NT2/D1 (cell line): ENCODE results near the gene GRK5.

Experiments used
- DNase-seq: peaks from one replicate; pipeline ENCODE4 v3.0.0-alpha.2; 2011; ENCODE audit warnings: low read depth, low spot score
- H3K27me3 ChIP-seq: 2 replicates; pipeline ENCODE4 v1.6.0; 2011; ENCODE audit warnings: mild to moderate bottlenecking; ENCODE audit not compliant: insufficient read length, insufficient read depth
- H3K36me3 ChIP-seq: 2 replicates; pipeline ENCODE4 v1.6.1; 2011; ENCODE audit warnings: mild to moderate bottlenecking, low read length, mixed read lengths; ENCODE audit not compliant: insufficient read depth, insufficient read length
- H3K4me1 ChIP-seq: 2 replicates; pipeline ENCODE4 v1.5.1; 2011; ENCODE audit not compliant: insufficient read depth, insufficient read length
- H3K4me3 ChIP-seq: 2 replicates; pipeline ENCODE4 v1.5.1; 2011; ENCODE audit warnings: low read depth; ENCODE audit not compliant: insufficient read length
- H3K9ac ChIP-seq: 2 replicates; pipeline ENCODE4 v1.6.0; 2011; ENCODE audit warnings: low read depth; ENCODE audit not compliant: insufficient read length
- H3K9me3 ChIP-seq: 2 replicates; pipeline ENCODE4 v1.5.1; 2011; ENCODE audit warnings: mild to moderate bottlenecking, low read length; ENCODE audit not compliant: insufficient read depth
- SUZ12 ChIP-seq: IDR thresholded peaks from 2 replicates; pipeline ENCODE4 v1.6.1; 2011; ENCODE audit not compliant: insufficient read length, insufficient read depth; ENCODE audit errors: extremely low read depth
- YY1 ChIP-seq: IDR thresholded peaks from 2 replicates; pipeline ENCODE4 v1.6.1; 2011; ENCODE audit not compliant: insufficient read length, insufficient read depth
- ZNF274 ChIP-seq: IDR thresholded peaks from 2 replicates; pipeline ENCODE4 v1.6.1; 2011; ENCODE audit warnings: mild to moderate bottlenecking, low read depth, low read length

The GRK5 gene

DNA sequence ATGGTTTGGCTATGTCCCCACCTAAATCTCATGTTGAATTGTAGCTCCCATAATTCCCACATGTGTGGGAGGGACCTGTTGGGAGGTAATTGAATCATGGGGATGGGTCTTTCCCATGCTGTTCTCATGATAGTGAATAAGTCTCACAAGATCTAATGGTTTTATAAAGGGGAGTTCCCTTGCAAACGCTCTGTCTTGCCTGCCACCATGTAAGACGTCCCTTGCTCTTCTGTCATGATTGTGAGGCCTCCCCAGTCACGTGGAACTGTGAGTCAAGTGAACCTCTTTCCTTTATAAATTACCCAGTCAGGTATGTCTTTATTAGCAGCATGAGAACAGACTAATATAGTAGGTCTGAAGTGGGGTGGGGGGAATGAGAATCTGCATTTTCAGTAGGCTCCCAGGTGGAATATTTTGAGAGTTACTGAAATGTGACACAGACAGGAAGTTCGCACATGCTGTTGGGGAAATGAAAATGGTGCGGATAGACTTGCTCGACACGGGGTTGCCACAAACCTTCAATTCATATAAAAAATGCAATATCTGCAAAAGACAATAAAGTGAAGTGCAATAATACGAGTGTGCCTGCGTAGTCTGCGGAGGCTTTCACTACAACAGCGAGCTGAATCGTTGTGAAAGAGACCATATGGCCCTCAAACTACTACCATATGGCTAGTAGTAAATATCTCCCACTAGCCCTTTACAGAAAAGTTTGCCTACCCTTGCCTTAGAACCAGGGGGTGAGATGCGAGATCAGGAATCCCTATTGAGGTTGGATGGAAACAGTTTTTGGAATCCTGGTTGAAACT is 166.1 kb downstream of the GRK5 start:
- no peak for TF ChIP-seq SUZ12
- no peak for TF ChIP-seq YY1
- TF ChIP-seq ZNF274, result no peak
- no peaks in the 10 kb centered on the region for H3K4me1 ChIP-seq
- no peaks in the 10 kb centered on the region for H3K27me3 ChIP-seq
- no peaks in the 10 kb centered on the region for H3K36me3 ChIP-seq
- no peaks in the 10 kb centered on the region for H3K9me3 ChIP-seq
- no peak overlapping the region for H3K4me3 ChIP-seq
- no peak overlapping the region for H3K9ac ChIP-seq
- DNase-seq, result no peak

DNA sequence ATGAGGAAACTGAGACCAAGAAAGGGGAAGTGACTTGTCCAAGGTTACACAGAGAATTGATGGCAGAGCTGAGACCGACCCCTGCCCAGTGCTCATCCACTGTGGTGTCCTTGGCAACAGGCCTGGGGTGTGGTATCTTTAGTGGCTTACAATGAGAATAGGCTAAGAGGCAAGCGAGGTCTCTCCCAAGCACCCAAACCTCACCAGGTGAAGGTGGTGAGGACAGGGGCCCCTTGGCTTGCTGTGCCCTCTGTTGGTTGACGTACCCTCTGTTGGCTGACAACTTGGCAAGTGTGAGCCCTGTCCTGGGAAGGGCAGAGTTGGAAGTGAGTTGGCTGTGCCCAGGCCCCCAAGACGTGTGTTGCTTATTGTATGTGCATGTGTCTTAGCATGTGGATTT is 166.9 kb downstream of the GRK5 start:
- no peak overlapping the region for H3K4me3 ChIP-seq
- H3K36me3 ChIP-seq, result no peaks in the 10 kb centered on the region
- no peak overlapping the region for H3K9ac ChIP-seq
- TF ChIP-seq ZNF274 (no peak), YY1 (no peak), SUZ12 (no peak)
- H3K27me3 ChIP-seq, result no peaks in the 10 kb centered on the region
- no peak for DNase-seq
- no peaks in the 10 kb centered on the region for H3K4me1 ChIP-seq
- H3K9me3 ChIP-seq, result no peaks in the 10 kb centered on the region

DNA sequence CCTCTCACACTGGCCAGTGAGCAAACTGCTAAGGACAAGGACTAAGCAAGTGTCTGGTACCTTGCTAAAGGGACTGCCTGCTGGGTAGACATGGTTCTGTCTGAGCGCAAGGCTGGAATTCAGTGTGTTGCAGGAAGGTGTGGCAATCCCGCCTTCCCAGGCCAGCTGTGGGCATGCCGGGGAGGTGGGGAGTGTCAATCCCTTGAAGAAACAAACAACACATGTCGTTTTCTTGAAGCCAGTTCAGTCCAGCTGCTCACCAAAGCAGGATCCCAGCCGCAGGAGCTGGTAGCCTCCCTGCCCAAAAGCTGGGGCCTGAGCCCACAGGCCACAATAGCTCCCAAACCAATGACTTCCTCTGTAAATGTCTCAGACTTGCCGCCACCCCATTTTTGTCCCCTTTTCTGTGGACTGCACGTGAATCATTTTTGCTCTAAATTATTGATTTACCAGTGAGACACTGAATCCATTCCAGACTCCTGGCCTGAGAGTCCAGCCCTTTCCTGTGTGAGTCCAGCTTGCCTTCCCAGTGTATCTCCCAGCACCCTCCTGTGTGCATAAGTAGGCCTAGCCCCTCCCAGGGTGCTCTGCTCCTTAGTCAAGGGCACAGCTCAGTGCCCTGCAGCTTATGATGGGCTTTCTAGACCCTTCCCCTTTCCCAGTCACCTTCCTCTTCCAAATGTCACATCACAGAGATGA is 168.4 kb downstream of the GRK5 start:
- no peaks in the 10 kb centered on the region for H3K27me3 ChIP-seq
- H3K36me3 ChIP-seq, result no peaks in the 10 kb centered on the region
- H3K9ac ChIP-seq, result no peak overlapping the region
- DNase-seq, result no peak
- no peaks in the 10 kb centered on the region for H3K9me3 ChIP-seq
- TF ChIP-seq ZNF274 (no peak), YY1 (no peak), SUZ12 (no peak)
- no peak overlapping the region for H3K4me3 ChIP-seq
- no peaks in the 10 kb centered on the region for H3K4me1 ChIP-seq

DNA sequence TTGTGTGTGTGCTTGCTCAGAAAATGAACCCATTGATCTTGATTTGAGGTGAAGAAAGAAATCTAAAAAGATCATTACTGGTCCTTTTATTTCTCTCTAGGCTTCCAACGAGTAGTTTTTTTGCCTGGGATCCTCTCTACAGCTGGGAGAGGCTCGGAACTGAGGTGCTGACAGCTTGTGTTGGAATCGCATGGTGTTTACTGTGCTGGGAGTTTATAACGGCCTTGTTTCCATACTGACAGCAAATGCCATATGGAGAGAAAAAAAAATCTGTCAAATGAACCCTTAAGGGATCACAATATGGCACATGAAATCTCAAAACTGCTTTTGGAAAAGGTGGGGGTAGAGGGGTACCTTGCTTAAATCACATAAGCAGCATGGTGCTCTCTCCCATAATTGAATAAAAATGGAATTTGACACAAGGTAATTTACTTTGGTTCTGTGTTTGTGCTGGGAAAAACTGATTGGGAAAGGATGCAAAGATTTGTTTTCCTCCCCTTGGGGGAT is 170.1 kb downstream of the GRK5 start:
- no peak for DNase-seq
- no peak for TF ChIP-seq ZNF274
- no peak for TF ChIP-seq SUZ12
- no peak for TF ChIP-seq YY1
- H3K4me1 ChIP-seq, result no peaks in the 10 kb centered on the region
- no peaks in the 10 kb centered on the region for H3K9me3 ChIP-seq
- H3K27me3 ChIP-seq, result no peaks in the 10 kb centered on the region
- H3K9ac ChIP-seq, result no peak overlapping the region
- H3K36me3 ChIP-seq, result no peaks in the 10 kb centered on the region
- H3K4me3 ChIP-seq, result no peak overlapping the region

DNA sequence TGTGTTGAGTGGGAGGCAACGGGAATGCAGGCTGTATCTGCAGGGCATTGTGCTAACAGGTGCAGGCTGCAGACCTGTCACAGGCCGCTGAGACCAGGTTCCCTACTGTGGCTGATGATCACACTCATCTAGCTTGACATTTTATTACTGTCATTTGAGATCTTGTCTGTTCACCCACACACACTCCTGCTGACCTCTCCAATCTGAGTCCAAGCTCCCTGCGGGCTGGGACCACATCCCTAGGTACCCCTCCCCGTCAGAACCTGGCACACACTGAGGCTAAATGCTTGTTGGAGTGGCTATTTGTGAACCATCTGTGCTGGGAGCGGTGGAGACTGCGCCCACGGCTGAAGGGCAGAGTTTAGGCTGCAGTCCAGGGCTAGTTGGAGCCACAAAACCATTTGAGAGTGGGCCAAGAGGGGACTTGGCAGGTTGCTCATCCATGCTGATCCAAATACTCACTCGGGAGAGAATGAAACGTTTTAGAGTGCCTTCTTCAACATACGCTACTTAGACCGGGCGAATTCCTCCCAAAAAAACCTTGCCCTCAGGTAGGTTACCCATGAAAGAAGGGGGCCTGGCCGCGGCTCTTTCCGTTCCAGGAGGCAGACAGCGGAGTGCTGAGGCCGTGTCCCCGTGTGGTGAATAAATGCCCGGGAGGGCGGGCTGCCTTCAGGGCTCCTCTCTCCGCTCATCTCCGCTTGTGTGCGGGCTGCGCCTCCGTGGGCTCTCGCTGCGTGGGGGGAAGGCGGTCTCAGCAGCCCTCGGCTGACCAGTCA is 170.8 kb downstream of the GRK5 start:
- Histone ChIP-seq H3K4me1 (no peaks in the 10 kb centered on the region), H3K27me3 (no peaks in the 10 kb centered on the region), H3K36me3 (no peaks in the 10 kb centered on the region), H3K9me3 (no peaks in the 10 kb centered on the region), H3K9ac (no peak overlapping the region), H3K4me3 (no peak overlapping the region)
- DNase-seq, result no peak
- no peak for TF ChIP-seq ZNF274
- no peak for TF ChIP-seq YY1
- TF ChIP-seq SUZ12, result no peak

DNA sequence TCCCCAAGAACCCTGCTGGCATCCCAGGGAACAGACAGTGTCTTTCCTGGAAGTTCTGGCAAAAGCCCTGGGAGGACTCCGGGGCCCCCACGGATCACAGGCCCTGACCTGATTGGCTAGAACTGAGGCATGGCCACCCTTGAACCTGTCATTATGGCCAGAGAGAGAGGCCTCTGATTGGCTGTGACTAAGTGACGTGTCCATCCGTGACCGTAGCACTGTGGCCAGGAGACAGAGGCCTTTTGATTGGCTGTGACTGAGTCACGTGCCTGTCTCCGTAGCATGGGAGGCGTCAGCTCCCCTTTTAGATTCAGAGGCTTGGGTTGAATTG is 171.3 kb downstream of the GRK5 start:
- Histone ChIP-seq H3K9me3 (no peaks in the 10 kb centered on the region), H3K9ac (no peak overlapping the region), H3K36me3 (no peaks in the 10 kb centered on the region), H3K4me1 (no peaks in the 10 kb centered on the region), H3K4me3 (no peak overlapping the region), H3K27me3 (no peaks in the 10 kb centered on the region)
- TF ChIP-seq YY1 (no peak), SUZ12 (no peak)
- DNase-seq, result no peak
